Amniotic epithelial cell (primary cell): ENCODE results near the gene APAF1.

Experiments
- DNase-seq: peaks from one replicate; pipeline ENCODE4 v3.0.0-alpha.2; 2010; ENCODE audit warnings: low read depth

The APAF1 gene

GRCh38 chr12:98671459-98671858, 26.4 kb downstream of the APAF1 start:
- peak; percentile 4 for DNase-seq

GRCh38 chr12:98674841-98675240, 29.8 kb downstream of the APAF1 start:
- no peak for DNase-seq

DNA sequence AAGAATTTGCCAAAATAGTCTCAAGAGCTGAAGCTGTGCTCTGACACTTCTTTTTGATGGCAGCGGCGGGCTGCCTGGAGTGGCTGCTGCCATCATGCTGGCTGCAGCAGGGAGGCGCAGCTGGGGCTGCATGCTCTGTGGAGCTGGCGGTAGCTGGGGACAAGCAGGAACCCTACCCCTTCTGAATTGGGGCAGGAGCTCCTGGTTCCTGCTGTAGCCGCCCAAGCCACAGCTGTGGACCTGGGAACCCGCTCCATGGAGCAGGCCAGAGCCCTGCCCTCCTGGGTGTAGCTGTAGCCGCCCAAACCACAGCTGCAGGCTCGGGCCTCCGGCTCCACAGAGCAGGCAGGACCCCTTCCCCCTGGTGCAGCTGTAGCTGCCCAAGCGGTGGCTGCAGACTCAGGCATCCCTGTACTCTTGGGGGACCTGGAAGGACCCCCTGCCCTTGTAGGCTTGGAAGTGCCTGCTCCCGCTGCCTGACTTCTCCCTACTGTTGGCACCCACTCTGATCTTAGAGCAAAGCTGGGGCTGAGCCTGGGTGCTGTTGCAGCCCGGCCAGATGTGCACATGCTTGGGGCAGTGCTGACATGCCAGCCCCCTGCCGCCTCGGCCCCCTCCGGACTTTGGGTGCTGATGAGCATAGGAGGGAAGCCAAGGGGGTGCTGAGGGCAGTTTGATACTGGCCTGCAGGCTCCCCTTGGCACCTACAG, 33.3 kb downstream of the APAF1 start:
- no peak for DNase-seq

DNA sequence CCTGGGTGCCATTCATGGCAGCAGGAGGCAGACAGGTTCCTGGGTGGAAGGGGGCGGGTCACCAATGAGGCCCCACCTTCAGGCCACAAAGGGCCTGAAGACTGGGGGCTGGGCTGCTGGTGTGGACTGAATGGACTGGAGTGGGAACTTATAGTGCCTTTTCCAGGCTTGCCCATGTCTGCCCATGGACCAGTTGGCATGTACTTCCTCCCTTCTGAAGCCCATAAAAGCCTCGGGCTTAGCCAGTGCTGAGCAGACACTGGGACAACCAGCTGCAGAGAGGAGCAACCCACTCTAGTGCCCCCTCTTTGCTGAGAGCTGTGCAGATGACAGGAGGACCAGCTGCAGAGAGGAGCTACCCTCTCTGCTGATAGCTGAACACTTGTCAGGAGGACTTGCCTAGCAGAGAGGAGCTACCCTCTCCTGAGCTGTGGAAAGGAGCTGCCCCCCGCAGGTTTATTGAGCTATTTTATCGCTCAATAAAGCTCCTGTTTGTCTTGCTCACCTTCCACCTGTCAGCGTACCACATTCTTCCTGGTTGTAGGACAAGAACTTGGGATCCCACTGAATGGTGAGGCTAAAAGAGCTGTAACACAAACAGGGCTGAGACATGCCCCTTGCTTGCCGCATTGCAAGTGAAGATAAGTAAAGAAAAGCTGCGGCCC, 34.0 kb downstream of the APAF1 start:
- no peak for DNase-seq

DNA sequence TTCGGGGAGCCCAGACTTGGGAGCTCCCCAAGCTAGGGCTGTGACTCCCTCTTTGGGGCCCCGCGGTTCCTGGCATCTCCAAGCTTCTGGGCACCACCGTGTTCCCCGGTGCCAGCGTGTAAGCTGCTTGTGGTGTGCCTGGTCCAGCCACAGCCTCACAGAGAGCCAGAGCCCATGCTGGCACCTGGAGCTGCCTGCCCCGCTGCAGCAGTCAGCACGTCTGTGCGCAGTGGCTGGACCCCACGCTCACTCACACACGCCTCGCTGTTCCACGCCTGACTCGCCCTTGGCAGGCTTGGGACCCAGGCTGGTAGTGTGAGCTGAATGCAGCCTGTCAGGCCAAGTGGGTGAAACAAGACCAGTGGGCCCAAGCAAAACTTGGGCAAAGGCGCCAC, 34.5 kb downstream of the APAF1 start:
- no peak for DNase-seq

DNA sequence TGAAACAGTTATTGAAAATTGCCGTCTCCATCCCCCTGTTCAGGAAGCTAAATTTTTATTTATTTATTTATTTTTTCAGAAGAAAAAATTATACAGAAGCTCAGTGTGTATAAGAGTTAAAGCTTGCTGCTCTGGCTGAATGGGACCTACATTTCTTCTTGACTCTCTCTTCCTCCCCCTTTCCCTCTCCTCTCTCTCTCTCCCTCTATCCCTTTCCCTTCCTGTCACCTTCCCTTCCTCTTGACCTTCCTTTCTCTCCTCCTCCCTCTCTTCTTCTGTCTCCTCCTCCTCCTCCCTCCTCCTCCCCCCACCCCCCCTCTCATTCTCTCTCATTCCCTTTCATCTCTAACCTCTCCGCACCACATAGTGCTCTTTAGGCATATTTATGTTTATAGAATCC, 39.1 kb downstream of the APAF1 start:
- no peak for DNase-seq

GRCh38 chr12:98686603-98687002, 41.5 kb downstream of the APAF1 start:
- DNase-seq = peak; percentile 19

DNA sequence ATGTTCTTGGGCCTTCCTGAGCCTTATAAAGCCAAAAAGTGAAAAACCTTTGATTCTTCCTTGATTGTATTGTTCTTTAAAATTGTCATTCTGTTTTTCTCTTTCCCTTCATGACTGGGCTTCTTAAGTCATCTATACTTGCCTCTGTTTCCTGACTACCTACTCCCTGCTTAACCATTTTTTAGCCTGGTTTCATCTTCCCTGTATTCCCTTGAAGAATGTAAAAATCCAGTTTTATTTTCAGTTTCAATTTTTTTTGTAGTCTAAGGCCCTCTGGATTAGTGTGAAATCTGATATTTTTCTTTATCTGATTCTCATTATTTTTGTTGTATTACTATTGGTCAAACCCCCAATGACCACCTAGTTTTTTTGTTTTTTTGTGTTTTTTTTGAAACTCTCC, 46.3 kb downstream of the APAF1 start:
- no peak for DNase-seq

- peak; percentile 46 for DNase-seq
Measured at GRCh38 chr12:98696036-98696646, 51.1 kb downstream of the APAF1 start.

GRCh38 chr12:98697209-98697608, 52.1 kb downstream of the APAF1 start:
- DNase-seq = no peak

DNA sequence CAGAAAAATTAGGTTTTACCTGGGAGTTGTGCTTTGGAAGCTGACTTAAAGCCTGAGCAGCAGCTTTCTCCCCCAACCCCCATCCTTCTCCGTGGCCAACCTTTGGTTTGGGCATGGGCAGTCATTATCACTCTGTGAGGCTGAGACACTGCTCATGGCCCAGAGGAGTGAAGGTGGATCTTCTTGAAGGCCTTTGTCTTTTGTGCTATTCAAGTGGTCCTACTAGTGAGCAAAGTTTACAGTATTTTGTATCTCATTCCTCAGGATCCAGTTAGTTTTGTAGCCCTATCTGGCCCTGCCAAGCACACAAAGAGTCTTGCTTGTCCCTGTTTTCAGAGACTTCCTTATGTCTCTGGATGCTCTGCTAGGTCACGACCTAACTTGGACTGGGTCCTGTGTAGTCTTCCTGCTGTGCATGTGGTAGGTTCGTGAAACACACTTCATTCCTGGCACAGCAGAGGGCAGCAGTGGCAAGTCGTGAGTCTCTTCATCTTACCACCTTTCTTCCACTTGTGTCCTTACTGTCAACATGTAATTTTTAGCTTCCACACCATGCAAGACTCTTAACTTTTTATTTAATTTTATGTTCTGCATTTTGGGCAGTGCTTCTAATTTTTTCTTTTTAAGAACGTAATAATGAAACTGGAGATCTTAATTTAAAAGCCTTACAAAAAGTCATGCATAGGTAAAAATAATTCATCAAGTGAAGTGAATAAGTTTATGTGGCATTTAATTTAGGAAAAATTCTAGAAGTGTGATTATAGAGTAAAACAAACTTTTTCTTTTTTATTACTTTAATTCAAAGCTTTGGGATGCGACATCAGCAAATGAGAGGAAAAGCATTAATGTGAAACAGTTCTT, 53.7 kb downstream of the APAF1 start:
- peak; percentile 60 for DNase-seq

DNA sequence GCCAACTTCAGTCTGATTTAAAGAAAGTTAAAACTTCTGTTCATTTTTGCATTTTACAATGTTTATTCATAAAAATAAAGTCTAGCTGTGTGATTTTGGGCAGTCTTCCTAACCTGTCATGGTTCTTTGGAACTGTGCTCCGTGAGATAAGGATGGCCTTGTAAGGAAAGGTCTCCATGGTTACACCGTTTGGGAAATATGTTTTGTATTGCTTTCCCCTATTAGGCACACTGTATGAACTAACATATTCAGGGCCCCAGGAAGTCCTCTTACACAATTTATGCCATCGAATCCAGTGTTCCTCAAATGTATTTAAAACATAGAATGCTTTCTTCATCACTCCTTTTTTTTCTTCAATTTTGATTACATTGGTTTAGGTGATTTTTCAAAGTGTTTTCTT, 54.5 kb downstream of the APAF1 start:
- DNase-seq = peak; percentile 50

DNA sequence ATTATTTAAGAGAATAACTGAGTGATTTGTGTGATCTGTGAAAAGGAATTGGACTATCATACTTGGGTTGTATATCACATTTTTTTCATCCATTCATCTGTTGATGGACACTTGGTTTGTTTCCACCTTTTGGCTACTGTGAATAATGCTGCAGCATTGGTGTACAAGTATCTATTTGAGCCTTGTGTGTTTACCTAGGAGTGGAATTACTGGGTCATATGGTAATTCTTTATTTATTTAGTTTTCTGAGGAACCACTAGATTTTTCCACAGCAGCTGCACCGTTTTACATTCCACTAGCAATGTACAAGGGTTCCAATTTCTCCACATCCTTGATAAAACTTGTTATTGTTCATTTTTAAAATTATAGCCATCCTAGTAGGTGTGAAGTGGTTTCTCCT, 56.1 kb downstream of the APAF1 start:
- no peak for DNase-seq

DNA sequence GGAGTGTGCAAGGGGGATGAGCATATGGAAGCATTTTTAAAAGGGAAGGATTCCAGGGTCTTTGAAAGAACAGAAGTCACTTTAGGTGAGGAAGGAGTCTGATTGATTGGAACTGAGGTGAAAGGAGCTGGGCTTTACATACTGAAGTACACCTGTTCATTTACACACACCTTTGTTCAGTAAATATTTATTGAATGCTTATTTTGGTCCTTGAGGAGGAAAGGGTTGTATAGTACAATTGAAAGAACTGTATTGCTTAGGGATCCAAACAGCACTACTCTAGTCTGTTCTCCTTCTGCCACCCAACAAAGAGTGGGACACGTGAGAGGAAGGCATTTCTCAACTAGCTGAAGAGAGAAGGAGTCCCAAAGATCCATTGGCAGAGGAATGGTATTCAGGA, 63.9 kb downstream of the APAF1 start:
- no peak for DNase-seq

DNA sequence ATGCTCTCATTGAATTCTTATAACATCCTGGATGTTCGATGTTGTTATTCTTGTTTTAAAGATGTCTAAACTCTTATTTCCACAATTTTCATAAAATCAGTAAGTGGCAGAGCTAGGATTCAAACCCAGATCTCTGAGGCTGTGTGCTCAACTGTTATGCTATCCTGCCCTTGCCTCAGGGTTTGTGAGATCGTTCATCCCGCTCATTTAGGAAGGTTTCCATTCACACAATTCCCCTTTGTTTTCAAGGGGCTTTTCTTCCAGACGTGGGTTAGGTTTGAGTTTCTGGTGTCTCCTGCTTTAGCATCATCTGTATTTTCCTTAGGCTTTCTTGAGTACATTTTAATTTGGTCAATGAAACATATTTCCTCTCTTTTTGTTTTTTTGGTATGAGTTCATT, 69.3 kb downstream of the APAF1 start:
- no peak for DNase-seq

DNA sequence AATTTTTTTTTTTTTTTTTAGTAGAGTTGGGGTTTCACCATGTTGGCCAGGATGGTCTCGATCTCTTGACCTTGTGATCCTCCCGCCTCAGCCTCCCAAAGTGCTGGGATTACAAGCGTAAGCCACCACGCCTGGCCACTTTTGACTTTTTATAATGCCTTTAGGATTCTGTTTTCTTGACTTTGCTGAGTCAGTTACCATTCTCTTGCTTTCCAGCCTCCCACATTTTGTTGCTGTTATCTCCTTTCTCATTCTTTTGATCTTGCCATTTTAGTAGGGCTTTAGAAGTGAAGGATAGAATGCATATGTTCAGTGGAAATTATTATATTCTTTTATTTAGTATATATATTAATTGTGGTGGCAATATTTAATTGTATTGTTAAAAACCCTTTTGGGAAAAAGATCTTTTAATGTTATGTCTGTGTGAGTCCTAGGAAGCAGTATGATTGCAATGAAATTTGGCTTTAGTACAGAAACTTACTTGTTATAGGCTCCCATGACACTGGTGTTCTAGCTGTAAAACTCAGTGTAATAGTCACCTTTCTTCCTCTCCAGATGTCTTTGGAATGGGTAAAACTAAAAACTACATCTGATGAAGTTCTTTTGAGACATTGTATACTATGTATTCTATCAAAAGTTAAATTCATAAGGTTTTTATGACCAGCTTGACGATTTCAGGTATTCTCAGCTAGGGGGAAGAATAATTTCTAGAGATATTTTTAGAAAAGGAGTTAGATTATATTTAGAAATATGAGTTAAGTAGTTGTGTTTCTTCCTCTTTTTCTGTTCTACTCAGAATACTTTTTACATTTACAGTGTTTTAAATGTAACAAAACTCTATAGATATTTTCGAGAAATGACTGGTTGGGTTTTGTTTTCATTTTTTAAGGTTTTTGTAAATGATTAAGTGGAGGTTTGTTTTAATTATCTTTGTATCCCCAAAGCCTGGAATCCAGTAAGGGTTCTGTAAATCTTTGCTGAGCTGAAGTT, 74.7 kb downstream of the APAF1 start:
- no peak for DNase-seq

GRCh38 chr12:98721204-98721702, 76.2 kb downstream of the APAF1 start:
- DNase-seq = no peak

DNA sequence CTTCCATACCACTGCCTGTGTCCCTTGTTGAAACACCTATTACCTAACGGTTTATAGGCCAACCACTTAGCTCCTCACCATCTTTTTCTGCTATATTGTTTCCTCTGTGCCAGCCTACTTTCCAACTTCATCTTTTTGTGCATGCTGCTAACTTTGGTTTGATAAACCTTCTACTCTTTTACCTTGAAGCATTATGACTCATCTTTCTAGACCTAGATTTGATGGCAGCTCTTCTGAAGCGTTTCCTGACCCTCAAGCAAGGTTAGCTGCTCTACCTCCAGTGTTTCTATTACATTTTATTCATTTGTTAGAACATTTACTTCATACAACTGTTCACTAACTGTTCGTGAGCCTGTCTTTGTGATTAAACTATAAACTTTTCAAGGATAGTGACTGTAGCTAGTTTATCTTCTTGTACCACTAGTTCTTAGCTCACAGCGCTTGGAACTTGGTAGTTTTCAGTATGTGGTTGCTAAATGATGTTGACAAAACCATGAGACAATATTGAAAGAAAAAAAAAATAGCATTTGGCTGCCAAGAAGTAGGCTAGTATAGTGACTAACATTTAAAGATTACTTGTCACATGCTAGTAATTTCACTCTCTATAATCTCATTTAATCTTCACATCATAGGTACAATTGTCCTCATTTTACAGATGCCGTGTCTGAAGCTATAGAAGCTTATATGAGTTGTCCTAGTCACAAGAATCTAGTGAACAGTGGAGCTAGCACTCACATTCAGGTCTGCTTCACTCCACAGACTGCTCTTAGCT, 79.5 kb downstream of the APAF1 start:
- no peak for DNase-seq

DNA sequence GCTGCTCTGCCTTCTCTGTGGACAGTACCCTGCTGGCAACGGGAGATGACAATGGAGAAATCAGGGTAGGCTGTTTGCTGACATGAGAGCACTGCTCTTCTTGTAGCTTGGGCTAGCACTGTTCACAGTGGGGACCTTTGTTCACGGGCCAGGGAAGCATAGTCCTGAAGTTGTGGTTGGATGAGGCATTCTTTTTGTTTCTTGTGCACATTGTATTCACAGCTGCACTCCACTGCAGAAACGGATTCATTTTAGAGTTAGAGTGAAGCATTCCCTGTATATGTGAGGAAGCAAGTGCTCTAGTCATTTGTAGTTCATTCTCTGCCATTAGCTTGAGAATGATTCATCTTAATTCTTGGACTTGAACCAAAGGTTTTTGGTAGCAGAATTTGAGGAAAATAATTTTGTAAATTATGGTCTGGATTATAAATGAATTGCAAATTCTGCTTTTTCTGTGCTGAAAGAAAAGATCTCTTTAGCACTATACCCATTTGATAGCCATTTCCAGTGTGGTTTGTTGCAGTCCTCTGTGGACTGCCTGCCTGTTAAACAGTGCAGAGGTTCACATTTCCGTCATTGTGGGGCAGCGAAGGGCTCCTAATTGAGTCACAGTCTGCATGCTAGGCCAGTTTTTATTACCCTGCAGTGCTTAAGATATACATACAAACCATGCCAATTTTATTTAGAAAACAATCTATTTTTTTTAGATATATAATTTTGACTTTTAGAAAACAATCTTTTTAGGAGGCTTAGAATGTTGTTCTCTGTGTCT, 80.6 kb downstream of the APAF1 start:
- peak; percentile 59 for DNase-seq

GRCh38 chr12:98727196-98727595, 82.1 kb downstream of the APAF1 start:
- no peak for DNase-seq
